GM12865 (cell line): Measurements from ENCODE around the gene CARMIL1.
A peak's percentile ranks its signal among the peaks of the same experiment; 100 is the strongest.

ENCODE experiments used
- DNase-seq: peaks from one replicate; pipeline ENCODE4 v3.0.0; 2010; ENCODE audit warnings: low read depth
- H3K4me3 ChIP-seq: 2 replicates; pipeline ENCODE4 v1.5.1; 2011; ENCODE audit warnings: mild to moderate bottlenecking, low read depth, low read length, control low read depth
- CTCF ChIP-seq: IDR thresholded peaks from 2 replicates; pipeline ENCODE4 v1.5.1; 2011; ENCODE audit warnings: low read length, control low read depth, low read depth, inconsistent platforms; ENCODE audit not compliant: insufficient read depth; ENCODE audit errors: missing control alignments

Gene CARMIL1

DNA sequence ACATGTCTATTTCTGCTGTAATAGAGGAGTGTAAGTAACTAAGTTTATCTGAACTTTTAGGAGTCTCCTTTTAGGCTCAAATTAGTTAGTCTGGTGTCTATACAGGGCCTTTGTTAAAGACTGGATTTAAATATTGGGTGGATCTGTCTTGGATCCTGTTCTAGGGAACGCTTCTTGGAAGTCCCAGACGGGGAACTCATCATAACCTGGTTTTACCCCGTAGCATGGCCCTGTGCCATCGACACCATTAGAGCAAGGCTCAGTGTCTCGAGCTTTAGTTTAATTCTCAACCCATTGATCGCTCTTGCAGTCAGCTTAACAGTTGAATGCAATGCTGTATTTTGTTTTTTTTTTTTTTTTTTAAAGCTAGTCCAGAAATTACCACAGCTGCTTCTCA lies 89.9 kb downstream of the CARMIL1 start:
- TF ChIP-seq CTCF = no peak
- H3K4me3 ChIP-seq = peak overlapping the region; percentile 28
- DNase-seq = no peak

- DNase-seq = peak; percentile 66
- no peak for TF ChIP-seq CTCF
- peak overlapping the region; percentile 28 for H3K4me3 ChIP-seq
Observed at GRCh38 chr6:25369433-25370177, 90.4 kb downstream of the CARMIL1 start.

GRCh38 chr6:25370178-25371036 lies 91.2 kb downstream of the CARMIL1 start:
- DNase-seq = peak; percentile 32
- no peak for TF ChIP-seq CTCF
- H3K4me3 ChIP-seq = peak overlapping the region; percentile 28; the same call in 1 of the 2 replicates

DNA sequence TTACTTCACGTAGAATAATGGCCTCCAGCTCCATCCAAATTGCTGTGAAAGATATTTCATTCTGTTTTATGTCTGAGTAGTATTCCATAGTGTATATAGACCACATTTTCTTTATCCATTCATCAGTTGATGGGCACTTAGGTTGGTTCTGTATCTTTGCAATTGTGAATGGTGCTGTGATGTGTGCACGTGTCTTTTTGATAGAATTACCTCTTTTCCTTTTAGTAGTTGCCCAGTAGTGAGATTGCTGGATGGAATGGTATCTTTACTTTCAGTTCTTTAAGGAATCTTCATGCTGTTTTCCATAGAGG lies 91.8 kb downstream of the CARMIL1 start:
- no peak for TF ChIP-seq CTCF
- H3K4me3 ChIP-seq = no peak overlapping the region
- DNase-seq = no peak

GRCh38 chr6:25375125-25375524 lies 96.0 kb downstream of the CARMIL1 start:
- TF ChIP-seq CTCF = no peak
- no peak overlapping the region for H3K4me3 ChIP-seq
- no peak for DNase-seq

- H3K4me3 ChIP-seq = no peak overlapping the region
- no peak for TF ChIP-seq CTCF
- peak; percentile 57 for DNase-seq
Observed at GRCh38 chr6:25377664-25378063, 98.5 kb downstream of the CARMIL1 start.
